HG02571 (cell line): ENCODE results near the gene TSPYL2.
A peak's percentile ranks its signal among the peaks of the same experiment; 100 is the strongest.

Experiments
- ATAC-seq: cut with Tn5 transposase; IDR thresholded peaks from one replicate; pipeline ENCODE4 v1.9.1; 2021; ENCODE audit warnings: mild to moderate bottlenecking, moderate library complexity; ENCODE audit not compliant: unreplicated experiment

The TSPYL2 gene

GRCh38 chrX:53078943-53079342 lies 3.2 kb upstream of the TSPYL2 start:
- ATAC-seq = no peak

GRCh38 chrX:53080628-53081580 lies 1.3 kb upstream of the TSPYL2 start:
- no peak for ATAC-seq

- no peak for ATAC-seq
Measured at GRCh38 chrX:53082773-53083616, 828 bp downstream of the TSPYL2 start.

- ATAC-seq = no peak
Measured at GRCh38 chrX:53084043-53084570, 1.9 kb downstream of the TSPYL2 start.

- ATAC-seq = no peak
Measured at GRCh38 chrX:53084863-53085262, 2.7 kb downstream of the TSPYL2 start.

- no peak for ATAC-seq
Measured at GRCh38 chrX:53085661-53086229, 3.6 kb downstream of the TSPYL2 start.

GRCh38 chrX:53086464-53086863 lies 4.3 kb downstream of the TSPYL2 start:
- no peak for ATAC-seq

GRCh38 chrX:53087388-53087831 lies 5.2 kb downstream of the TSPYL2 start:
- no peak for ATAC-seq

- no peak for ATAC-seq
Measured at GRCh38 chrX:53088136-53088974, 6.2 kb downstream of the TSPYL2 start.

GRCh38 chrX:53089224-53089842 lies 7.2 kb downstream of the TSPYL2 start:
- ATAC-seq = no peak

- no peak for ATAC-seq
Measured at GRCh38 chrX:53089925-53090324, 7.8 kb downstream of the TSPYL2 start.

- ATAC-seq = no peak
Measured at GRCh38 chrX:53091354-53091753, 9.2 kb downstream of the TSPYL2 start.

GRCh38 chrX:53093177-53093655 lies 11.0 kb downstream of the TSPYL2 start:
- peak; percentile 43 for ATAC-seq

GRCh38 chrX:53093748-53094581 lies 11.8 kb downstream of the TSPYL2 start, which contains the start of gene KANTR:
Gene KANTR, plus strand, starts transcription at chrX:53094142. Its CDS starts 30,131 bp downstream, at chrX:53124273.
- peak; percentile 78 for ATAC-seq

- ATAC-seq = no peak
Measured at GRCh38 chrX:53094582-53094905, 12.4 kb downstream of the TSPYL2 start.

- no peak for ATAC-seq
Measured at GRCh38 chrX:53095796-53096195, 13.6 kb downstream of the TSPYL2 start.

- no peak for ATAC-seq
Measured at GRCh38 chrX:53114864-53115549, 32.8 kb downstream of the TSPYL2 start.

GRCh38 chrX:53115550-53115874 lies 33.3 kb downstream of the TSPYL2 start:
- ATAC-seq = no peak
